Measurements from ENCODE around the gene LCN1. TPM values are rescaled to one million over a fixed set of nuclear protein-coding genes. Genes with fewer than 3 reads are reported as not detected.

The LCN1 gene
- total RNA-seq, 2 donors from 2014 or later: 2.0 TPM; not detected in 1

Other genes with a start within 250 kb of the LCN1 start
- gene PPP1R26, start 41.7 kb upstream of the LCN1 start, total RNA-seq: 10 to 100 TPM; 17.5 to 17.6 TPM
- 10 to 100 TPM; 32.6 to 34.0 TPM for gene MRPS2, start 20.8 kb upstream of the LCN1 start, total RNA-seq
- not detected for gene OBP2A, start 24.7 kb downstream of the LCN1 start, total RNA-seq
- not detected for gene PAEP, start 40.3 kb downstream of the LCN1 start, total RNA-seq
- not detected for gene GLT6D1, start 118.1 kb downstream of the LCN1 start, total RNA-seq
- not detected for gene LCN9, start 141.9 kb downstream of the LCN1 start, total RNA-seq
- not detected for gene SOHLH1, start 178.0 kb downstream of the LCN1 start, total RNA-seq
- gene KCNT1, start 180.7 kb downstream of the LCN1 start, total RNA-seq: 1 to 10 TPM in 1 of 2 donors, under 1 TPM in 1; 0.24 to 1.2 TPM

Data from left cardiac atrium (tissue), 2 donors.